Activated CD4-positive, alpha-beta memory T cell treated with anti-CD3 and anti-CD28 coated beads for 36 hours (primary cell): ENCODE results near the gene ARID1A. TPM values are rescaled to one million over a fixed set of nuclear protein-coding genes. Genes with fewer than 3 reads are reported as not detected.
A peak's percentile ranks its signal among the peaks of the same experiment; 100 is the strongest.

Source experiments
- CTCF ChIA-PET: fragments of 350-600 bp; sonication (Branson Sonifier 250); formaldehyde crosslinking; loops from one replicate; lab custom pipeline; 2021; ENCODE audit warnings: antibody characterized with exemption, inconsistent platforms; lab: Charles Lee
- POLR2A ChIA-PET: fragments of 350-600 bp; sonication (Branson Sonifier 250); formaldehyde crosslinking; loops from one replicate; lab custom pipeline; 2021; ENCODE audit warnings: antibody characterized with exemption; lab: Charles Lee
- DNase-seq: peaks from one replicate; pipeline ENCODE4 v3.0.0-alpha.2; 2020
- H3K27ac Mint-ChIP-seq: one replicate; pipeline ENCODE4 v1.8.0; 2021; ENCODE audit warnings: mixed read lengths
- H3K27me3 Mint-ChIP-seq: one replicate; pipeline ENCODE4 v1.8.0; 2021; ENCODE audit warnings: mixed read lengths
- H3K36me3 Mint-ChIP-seq: one replicate; pipeline ENCODE4 v1.8.0; 2021; ENCODE audit warnings: mixed read lengths
- H3K4me1 Mint-ChIP-seq: one replicate; pipeline ENCODE4 v1.8.0; 2021; ENCODE audit warnings: low read depth, mixed read lengths
- H3K4me3 Mint-ChIP-seq: one replicate; pipeline ENCODE4 v1.8.0; 2021; ENCODE audit warnings: mild to moderate bottlenecking, mixed read lengths
- H3K9me3 Mint-ChIP-seq: one replicate; pipeline ENCODE4 v1.8.0; 2021; ENCODE audit warnings: mixed read lengths
- intact Hi-C: fragments of 100-400 bp; cut with micrococcal nuclease; formaldehyde crosslinking; loops from one replicate; pipeline ENCODE4 v1.15.1; 2023
- total RNA-seq, 2 experiments: library from RNA; stranded (reverse); gene quantifications; one replicate each; pipeline ENCODE4 v1.2.3, GENCODE V29; 2021

Gene ARID1A
- total RNA-seq, 2 experiments from 2014 or later: 64.3 to 67.8 TPM

GRCh38 chr1:26692211-26692792 is 3.5 kb upstream of the ARID1A start:
- peaks cover 27% of the 10 kb centered on the region for H3K4me1 Mint-ChIP-seq
- H3K4me3 Mint-ChIP-seq: peak overlapping the region; percentile 86
- no peaks in the 10 kb centered on the region for H3K27me3 Mint-ChIP-seq
- H3K36me3 Mint-ChIP-seq: no peaks in the 10 kb centered on the region
- CTCF ChIA-PET: interaction anchor here (0.7 to 5.7 kb wide), 15 partner anchors 10 to 198 kb away, joined by 3 to 61 read pairs (median 5); partner anchors contain the start of genes GPN2 and PIGV
- intact Hi-C loops: loop anchor here (5.0 to 10.0 kb wide), 4 partner anchors 90 to 408 kb away; partner anchors contain the start of genes SFN and SH3BGRL3
- peak; percentile 88 for DNase-seq
- H3K27ac Mint-ChIP-seq: peak overlapping the region; percentile 98
- POLR2A ChIA-PET: interaction anchor here (0.5 to 10.4 kb wide), 21 partner anchors 9 to 1518 kb away, joined by 3 to 177 read pairs (median 4); partner anchors contain the start of genes GPN2 and PIGV
- H3K9me3 Mint-ChIP-seq: no peaks in the 10 kb centered on the region

- intact Hi-C loops: loop anchor here (5.0 to 10.0 kb wide), 4 partner anchors 91 to 408 kb away; partner anchors contain the start of genes SFN and SH3BGRL3
- peak overlapping the region; percentile 86 for H3K4me3 Mint-ChIP-seq
Observed at GRCh38 chr1:26692793-26693490, 2.9 kb upstream of the ARID1A start.

GRCh38 chr1:26693599-26694572 is 1.9 kb upstream of the ARID1A start:
- POLR2A ChIA-PET: interaction anchor here (0.6 to 10.4 kb wide), 16 partner anchors 8 to 196 kb away, joined by 3 to 177 read pairs (median 4); partner anchors contain the start of genes GPN2 and PIGV
- peak overlapping the region; percentile 98 for H3K27ac Mint-ChIP-seq

More at GRCh38 chr1:26692793-26693490, 2.9 kb upstream of the ARID1A start:
- DNase-seq: peak; percentile 95
- Mint-ChIP-seq H3K27me3 (no peaks in the 10 kb centered on the region), H3K9me3 (no peaks in the 10 kb centered on the region), H3K27ac (peak overlapping the region; percentile 98), H3K36me3 (no peaks in the 10 kb centered on the region), H3K4me1 (peaks cover 25% of the 10 kb centered on the region)
- ChIA-PET CTCF (interaction anchor here (0.6 to 5.7 kb wide), 15 partner anchors 9 to 197 kb away, joined by 3 to 61 read pairs (median 7); partner anchors contain the start of genes GPN2 and PIGV), POLR2A (interaction anchor here (0.6 to 10.4 kb wide), 23 partner anchors 9 to 197 kb away, joined by 3 to 177 read pairs (median 4); partner anchors contain the start of genes GPN2 and PIGV)

GRCh38 chr1:26694638-26695355 is 1.0 kb upstream of the ARID1A start:
- DNase-seq: no peak
- H3K27ac Mint-ChIP-seq: peak overlapping the region; percentile 98
- no peaks in the 10 kb centered on the region for H3K9me3 Mint-ChIP-seq
- H3K27me3 Mint-ChIP-seq: no peaks in the 10 kb centered on the region
- peaks cover 25% of the 10 kb centered on the region for H3K4me1 Mint-ChIP-seq
- peak overlapping the region; percentile 86 for H3K4me3 Mint-ChIP-seq
- POLR2A ChIA-PET: interaction anchor here (0.6 to 10.4 kb wide), 4 partner anchors 34 to 113 kb away, joined by 3 to 177 read pairs (median 10); partner anchors contain the start of gene PIGV
- peaks cover under 1% of the 10 kb centered on the region for H3K36me3 Mint-ChIP-seq
- CTCF ChIA-PET: interaction anchor here (5.7 kb wide), 1 partner anchor 95 kb away, joined by 61 read pairs; the partner anchor contains the start of gene PIGV
- intact Hi-C loops: loop anchor here (1.0 to 10.0 kb wide), 6 partner anchors 92 to 410 kb away; partner anchors contain the start of genes SFN and SH3BGRL3

More at GRCh38 chr1:26693599-26694572, 1.9 kb upstream of the ARID1A start:
- H3K9me3 Mint-ChIP-seq: no peaks in the 10 kb centered on the region
- intact Hi-C loops: loop anchor here (5.0 to 10.0 kb wide), 4 partner anchors 92 to 409 kb away; partner anchors contain the start of genes SFN and SH3BGRL3
- peaks cover 25% of the 10 kb centered on the region for H3K4me1 Mint-ChIP-seq
- CTCF ChIA-PET: interaction anchor here (0.6 to 5.7 kb wide), 9 partner anchors 8 to 193 kb away, joined by 3 to 61 read pairs (median 10); partner anchors contain the start of gene PIGV
- peak overlapping the region; percentile 86 for H3K4me3 Mint-ChIP-seq
- no peaks in the 10 kb centered on the region for H3K27me3 Mint-ChIP-seq
- H3K36me3 Mint-ChIP-seq: no peaks in the 10 kb centered on the region
- DNase-seq: no peak

GRCh38 chr1:26696119-26696653 is 371 bp downstream of the ARID1A start:
- peak; percentile 41 for DNase-seq

GRCh38 chr1:26696654-26697430 is 1.0 kb downstream of the ARID1A start:
- peaks cover 23% of the 10 kb centered on the region for H3K4me1 Mint-ChIP-seq
- H3K4me3 Mint-ChIP-seq: peak overlapping the region; percentile 66
- intact Hi-C loops: loop anchor here (5.0 to 10.0 kb wide), 3 partner anchors 155 to 412 kb away; partner anchors contain the start of genes SFN and SH3BGRL3
- ChIA-PET POLR2A (interaction anchor here (0.6 to 10.4 kb wide), 14 partner anchors 9 to 203 kb away, joined by 3 to 177 read pairs (median 4); partner anchors contain the start of genes GPATCH3 and PIGV), CTCF (interaction anchor here (1.0 to 9.7 kb wide), 4 partner anchors 19 to 91 kb away, joined by 3 to 113 read pairs (median 6); partner anchors contain the start of gene PIGV)
- DNase-seq: peak; percentile 78
- H3K36me3 Mint-ChIP-seq: peaks cover 5% of the 10 kb centered on the region
- H3K27me3 Mint-ChIP-seq: no peaks in the 10 kb centered on the region
- H3K27ac Mint-ChIP-seq: peak overlapping the region; percentile 81
- no peaks in the 10 kb centered on the region for H3K9me3 Mint-ChIP-seq

More at GRCh38 chr1:26696119-26696653, 371 bp downstream of the ARID1A start:
- ChIA-PET POLR2A (interaction anchor here (0.6 to 10.4 kb wide), 10 partner anchors 10 to 204 kb away, joined by 3 to 177 read pairs (median 6); partner anchors contain the start of genes GPATCH3 and PIGV), CTCF (interaction anchor here (1.3 to 9.7 kb wide), 3 partner anchors 28 to 92 kb away, joined by 3 to 113 read pairs (median 7); partner anchors contain the start of gene PIGV)
- Mint-ChIP-seq H3K36me3 (peaks cover 5% of the 10 kb centered on the region), H3K4me1 (peaks cover 23% of the 10 kb centered on the region), H3K4me3 (peak overlapping the region; percentile 66), H3K9me3 (no peaks in the 10 kb centered on the region), H3K27me3 (no peaks in the 10 kb centered on the region), H3K27ac (peak overlapping the region; percentile 55)
- intact Hi-C loops: loop anchor here (5.0 to 10.0 kb wide), 3 partner anchors 154 to 411 kb away; partner anchors contain the start of genes SFN and SH3BGRL3

- Mint-ChIP-seq H3K4me3 (no peak overlapping the region), H3K27me3 (no peaks in the 10 kb centered on the region), H3K27ac (no peak overlapping the region), H3K4me1 (peaks cover 20% of the 10 kb centered on the region), H3K9me3 (no peaks in the 10 kb centered on the region), H3K36me3 (peaks cover 5% of the 10 kb centered on the region)
- intact Hi-C loops: loop anchor here (5.0 to 10.0 kb wide), 3 partner anchors 155 to 413 kb away; partner anchors contain the start of genes SFN and SH3BGRL3
- ChIA-PET POLR2A (interaction anchor here (0.6 to 10.4 kb wide), 17 partner anchors 20 to 202 kb away, joined by 3 to 177 read pairs (median 4); partner anchors contain the start of genes GPATCH3 and PIGV), CTCF (interaction anchor here (1.0 to 9.7 kb wide), 7 partner anchors 20 to 136 kb away, joined by 3 to 113 read pairs (median 4); partner anchors contain the start of gene PIGV)
- no peak for DNase-seq
Observed at GRCh38 chr1:26697431-26697977, 1.7 kb downstream of the ARID1A start.

GRCh38 chr1:26697978-26698849 is 2.4 kb downstream of the ARID1A start:
- H3K27ac Mint-ChIP-seq: no peak overlapping the region
- POLR2A ChIA-PET: interaction anchor here (0.8 to 10.4 kb wide), 17 partner anchors 20 to 456 kb away, joined by 3 to 177 read pairs (median 5); partner anchors contain the start of genes GPATCH3, PIGV and SLC9A1
- no peak overlapping the region for H3K4me3 Mint-ChIP-seq
- H3K4me1 Mint-ChIP-seq: peaks cover 17% of the 10 kb centered on the region
- DNase-seq: peak; percentile 42
- no peaks in the 10 kb centered on the region for H3K9me3 Mint-ChIP-seq
- peaks cover 5% of the 10 kb centered on the region for H3K36me3 Mint-ChIP-seq
- no peaks in the 10 kb centered on the region for H3K27me3 Mint-ChIP-seq
- CTCF ChIA-PET: interaction anchor here (0.5 to 9.7 kb wide), 12 partner anchors 21 to 135 kb away, joined by 3 to 113 read pairs (median 3); partner anchors contain the start of gene PIGV
- intact Hi-C loops: loop anchor here (1.0 to 10.0 kb wide), 5 partner anchors 46 to 413 kb away; partner anchors contain the start of genes SFN and SH3BGRL3
